ENCODE results near the gene SMOC1. TPM values are rescaled to one million over a fixed set of nuclear protein-coding genes. Genes with fewer than 3 reads are reported as not detected.

SMOC1 gene
- total RNA-seq, 6 experiments from 2014 or later, result not detected

- no peaks in the 10 kb centered on the region; the same call in 1 of the 2 replicates for H3K9me3 Mint-ChIP-seq
- no peak for DNase-seq
Measured at GRCh38 chr14:70045310-70045709, 166.1 kb downstream of the SMOC1 start.

GRCh38 chr14:70045844-70046535 lies 166.8 kb downstream of the SMOC1 start:
- peak; percentile 78 for TF ChIP-seq CTCF (IDR thresholded peaks at IDR 0.05)
- no peaks in the 10 kb centered on the region; the same call in 1 of the 2 replicates for H3K9me3 Mint-ChIP-seq
- no peaks in the 10 kb centered on the region for H3K36me3 Mint-ChIP-seq (ENCODE audit: low read depth)
- no peak overlapping the region for H3K27ac Mint-ChIP-seq
- no peak overlapping the region for H3K4me3 Mint-ChIP-seq
- DNase-seq, result peak; percentile 61
- peaks cover 3% of the 10 kb centered on the region for H3K27me3 Mint-ChIP-seq (ENCODE audit: insufficient read depth)
- 0 out of 2 replicates have a peak, but pooled peaks cover 9% of the 10 kb centered on the region for H3K4me1 Mint-ChIP-seq (ENCODE audit: low read depth)

More at GRCh38 chr14:70045310-70045709, 166.1 kb downstream of the SMOC1 start:
- Mint-ChIP-seq H3K27ac (no peak overlapping the region), H3K36me3 (ENCODE audit: low read depth) (no peaks in the 10 kb centered on the region), H3K4me1 (ENCODE audit: low read depth) (0 out of 2 replicates have a peak, but pooled peaks cover 9% of the 10 kb centered on the region), H3K4me3 (no peak overlapping the region), H3K27me3 (ENCODE audit: insufficient read depth) (peaks cover 3% of the 10 kb centered on the region)
- no peak for TF ChIP-seq CTCF (IDR thresholded peaks at IDR 0.05)

- no peak overlapping the region for H3K27ac Mint-ChIP-seq
- H3K9me3 Mint-ChIP-seq, result no peaks in the 10 kb centered on the region; the same call in 1 of the 2 replicates
- no peak overlapping the region for H3K4me3 Mint-ChIP-seq
- TF ChIP-seq CTCF (IDR thresholded peaks at IDR 0.05), result no peak
- H3K4me1 Mint-ChIP-seq (ENCODE audit: low read depth), result 0 out of 2 replicates have a peak, but pooled peaks cover 9% of the 10 kb centered on the region
- no peaks in the 10 kb centered on the region for H3K36me3 Mint-ChIP-seq (ENCODE audit: low read depth)
- DNase-seq, result no peak
- H3K27me3 Mint-ChIP-seq (ENCODE audit: insufficient read depth), result peaks cover 3% of the 10 kb centered on the region
Measured at GRCh38 chr14:70047598-70048312, 168.5 kb downstream of the SMOC1 start.

GRCh38 chr14:70048313-70048654 lies 169.1 kb downstream of the SMOC1 start:
- no peaks in the 10 kb centered on the region; the same call in 1 of the 2 replicates for H3K9me3 Mint-ChIP-seq
- no peak overlapping the region for H3K4me3 Mint-ChIP-seq
- TF ChIP-seq CTCF (IDR thresholded peaks at IDR 0.05), result no peak
- H3K4me1 Mint-ChIP-seq (ENCODE audit: low read depth), result 0 out of 2 replicates have a peak, but pooled peaks cover 9% of the 10 kb centered on the region
- H3K27me3 Mint-ChIP-seq (ENCODE audit: insufficient read depth), result peaks cover 2% of the 10 kb centered on the region
- no peak overlapping the region for H3K27ac Mint-ChIP-seq
- DNase-seq, result no peak
- no peaks in the 10 kb centered on the region for H3K36me3 Mint-ChIP-seq (ENCODE audit: low read depth)

GRCh38 chr14:70049605-70050004 lies 170.4 kb downstream of the SMOC1 start:
- no peak overlapping the region for H3K27ac Mint-ChIP-seq

More at GRCh38 chr14:70049605-70050004, 170.4 kb downstream of the SMOC1 start:
- Mint-ChIP-seq H3K27me3 (ENCODE audit: insufficient read depth) (peaks cover 2% of the 10 kb centered on the region), H3K4me1 (ENCODE audit: low read depth) (0 out of 2 replicates have a peak, but pooled peaks cover 9% of the 10 kb centered on the region), H3K4me3 (no peak overlapping the region), H3K9me3 (no peaks in the 10 kb centered on the region; the same call in 1 of the 2 replicates), H3K36me3 (ENCODE audit: low read depth) (no peaks in the 10 kb centered on the region)
- no peak for DNase-seq
- no peak for TF ChIP-seq CTCF (IDR thresholded peaks at IDR 0.05)

Data from HFFc6 (cell line).